ENCODE measurements around the gene RHEB. TPM values are rescaled to one million over a fixed set of nuclear protein-coding genes. Genes with fewer than 3 reads are reported as not detected.
"Not testable (repeated sequence)": the region's sequence is repeated elsewhere in the genome, so short reads cannot be mapped to it uniquely, and the experiment has no call there.

Gene RHEB
- total RNA-seq, 2 donors from 2014 or later, result 119 to 138 TPM

DNA sequence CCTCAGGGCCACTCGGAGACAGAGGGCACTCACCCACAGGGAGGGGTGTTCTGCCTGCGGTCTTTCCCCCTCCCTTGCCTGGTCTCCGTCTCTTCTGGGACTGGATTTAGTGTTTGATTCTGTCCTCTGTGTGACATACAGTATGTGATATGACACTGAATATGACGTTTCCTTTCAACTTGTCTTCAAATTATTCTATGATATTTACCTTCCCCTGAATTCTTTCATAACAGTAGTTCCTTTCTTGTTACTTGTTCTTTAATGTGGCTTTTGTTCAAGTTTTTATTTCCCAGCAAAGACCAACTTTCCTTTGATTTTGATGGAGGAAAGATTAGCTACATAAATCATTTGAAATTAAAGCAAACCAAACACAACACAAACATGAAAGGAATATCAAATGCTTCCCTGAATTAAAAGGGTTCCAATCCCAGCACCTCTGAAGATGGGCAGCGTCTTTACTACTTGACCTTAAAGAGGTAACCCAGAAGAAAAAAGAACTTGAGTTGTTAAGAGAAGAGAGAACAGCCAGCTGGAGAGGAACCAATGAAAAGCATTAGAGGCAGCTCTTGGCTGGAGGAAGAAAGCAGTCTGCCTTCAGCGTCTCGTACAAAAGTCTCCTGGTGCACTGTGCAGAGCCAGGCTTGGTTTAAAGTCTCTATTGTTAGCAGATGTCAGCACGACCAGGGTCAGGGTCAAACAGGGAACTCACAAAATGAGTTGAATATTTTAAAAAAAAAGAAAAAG is 18.3 kb upstream of the RHEB start:
- intact Hi-C loops (cut with DNase I), result no loop called here
- no peak for DNase-seq (ENCODE audit: low spot score)

DNA sequence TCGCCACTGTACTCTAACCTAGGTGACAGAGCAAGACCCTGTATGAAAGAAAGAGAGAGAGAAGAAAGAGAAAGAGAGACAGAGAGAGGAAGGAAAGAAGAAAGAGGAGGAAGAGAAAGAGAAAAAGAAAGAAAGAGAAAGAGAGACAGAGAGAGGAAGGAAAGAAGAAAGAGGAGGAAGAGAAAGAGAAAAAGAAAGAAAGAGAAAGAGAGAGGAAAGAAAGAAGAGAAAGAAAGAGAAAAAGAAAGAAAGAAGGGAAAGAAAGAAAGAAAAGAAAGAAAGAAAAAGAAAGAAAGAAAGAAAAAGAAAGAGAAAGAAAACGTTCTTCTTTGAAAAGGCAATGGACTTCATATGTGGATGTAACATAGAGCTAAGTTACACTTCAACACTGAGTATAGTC is 16.5 kb upstream of the RHEB start:
- intact Hi-C loops (cut with DNase I); DNase-seq (ENCODE audit: low spot score): not testable (repeated sequence)

DNA sequence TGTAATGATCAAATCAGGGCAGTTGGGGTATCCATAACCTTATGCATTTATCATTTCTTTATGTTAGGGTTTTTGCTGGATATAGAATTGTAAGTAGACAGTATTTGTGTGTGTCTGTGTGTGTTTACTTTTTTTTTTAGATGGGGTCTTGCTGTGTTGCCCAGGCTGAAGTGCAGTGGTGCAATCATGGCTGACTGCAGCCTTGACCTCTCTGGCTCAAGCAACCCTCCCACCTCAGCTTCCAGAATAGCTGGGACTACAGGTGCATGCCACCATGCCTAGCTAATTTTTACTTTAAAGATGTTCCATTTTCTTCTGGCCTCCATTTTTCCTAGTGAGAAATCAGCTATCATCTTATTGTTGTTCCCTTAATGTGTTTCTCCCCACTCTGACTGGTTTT is 10.1 kb upstream of the RHEB start:
- DNase-seq (ENCODE audit: low spot score), result no peak
- intact Hi-C loops (cut with DNase I), result no loop called here

DNA sequence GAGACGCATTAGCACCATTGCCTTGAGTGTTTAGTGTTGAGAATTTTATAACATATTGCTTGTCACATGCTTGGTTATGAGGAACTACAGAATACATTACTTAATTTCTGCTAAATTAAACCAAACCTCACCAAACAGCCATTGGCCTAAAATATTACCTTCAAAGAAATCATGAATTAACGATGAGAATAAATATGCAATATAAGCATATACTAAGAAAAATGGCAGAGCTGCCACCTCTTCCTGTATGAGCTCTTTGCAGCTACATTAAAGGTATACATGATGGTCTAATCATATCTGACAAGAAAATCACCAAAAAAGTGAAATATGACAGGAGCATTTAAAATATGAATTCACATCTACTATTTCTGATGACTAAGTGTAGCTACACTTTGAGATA is 5.2 kb upstream of the RHEB start:
- no peak for DNase-seq (ENCODE audit: low spot score)
- intact Hi-C loops (cut with DNase I), result no loop called here

DNA sequence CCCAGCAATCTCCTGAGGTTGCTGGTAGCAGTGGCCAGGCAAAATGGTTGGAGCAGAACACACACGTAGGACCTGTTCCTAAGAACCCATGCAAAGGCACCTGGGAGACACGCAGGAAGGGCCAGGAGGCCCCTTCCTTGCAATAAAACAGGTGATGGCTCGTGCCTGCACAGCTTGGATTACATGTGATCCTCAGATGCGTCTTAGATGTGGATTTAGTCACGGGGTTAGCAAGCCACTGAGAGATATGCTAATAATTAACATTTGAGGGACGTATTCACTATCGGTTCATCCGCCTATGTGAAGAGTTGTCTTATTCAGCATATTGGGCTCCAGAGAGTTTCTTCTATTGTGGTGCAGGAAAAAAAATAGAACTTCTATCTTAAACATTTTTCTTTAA is 4.6 kb upstream of the RHEB start:
- DNase-seq (ENCODE audit: low spot score), result no peak
- intact Hi-C loops (cut with DNase I), result no loop called here

DNA sequence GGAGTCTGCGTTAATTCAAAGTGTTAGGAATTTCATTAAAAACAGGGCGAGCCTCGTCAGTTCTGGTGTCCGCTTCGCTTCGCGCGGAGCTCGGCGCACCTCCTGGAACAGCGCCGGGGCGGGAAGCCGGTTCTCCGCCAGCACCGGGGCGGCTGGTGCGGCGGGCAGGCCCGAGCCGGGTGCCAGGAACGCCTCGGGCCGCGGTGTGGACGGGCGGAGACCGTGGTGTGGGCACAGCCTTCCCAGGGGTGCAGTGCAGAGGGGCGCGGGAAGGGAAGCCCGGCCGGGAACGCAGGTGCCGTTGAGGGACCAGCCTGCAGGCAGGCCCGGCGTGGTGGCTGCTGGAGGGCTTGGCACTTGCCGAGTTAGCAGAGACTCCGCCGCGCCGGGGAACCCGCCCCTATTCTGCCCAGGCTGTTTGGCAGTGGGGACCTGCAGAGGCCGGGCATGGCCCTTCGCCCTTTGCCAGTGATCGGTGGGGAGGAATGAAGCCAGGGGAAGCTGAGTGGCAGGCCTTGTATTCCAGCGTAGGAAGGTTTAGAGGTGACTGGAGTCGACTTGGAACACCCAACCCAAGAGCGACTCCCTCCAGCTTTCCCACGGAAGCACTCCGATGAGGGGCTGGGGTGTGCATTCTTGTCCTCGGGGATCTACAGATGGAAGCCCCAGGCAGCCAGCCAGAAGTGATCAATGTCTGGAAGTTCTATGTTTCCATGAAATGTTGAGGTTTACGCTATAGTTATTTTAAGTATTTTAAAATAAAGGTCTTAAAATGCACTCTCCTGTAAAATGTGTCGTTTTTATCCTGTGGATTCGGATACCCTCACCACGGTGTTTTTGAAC is 945 bp upstream of the RHEB start:
- intact Hi-C loops (cut with DNase I), result no loop called here
- DNase-seq (ENCODE audit: low spot score), result peak; percentile 85

DNA sequence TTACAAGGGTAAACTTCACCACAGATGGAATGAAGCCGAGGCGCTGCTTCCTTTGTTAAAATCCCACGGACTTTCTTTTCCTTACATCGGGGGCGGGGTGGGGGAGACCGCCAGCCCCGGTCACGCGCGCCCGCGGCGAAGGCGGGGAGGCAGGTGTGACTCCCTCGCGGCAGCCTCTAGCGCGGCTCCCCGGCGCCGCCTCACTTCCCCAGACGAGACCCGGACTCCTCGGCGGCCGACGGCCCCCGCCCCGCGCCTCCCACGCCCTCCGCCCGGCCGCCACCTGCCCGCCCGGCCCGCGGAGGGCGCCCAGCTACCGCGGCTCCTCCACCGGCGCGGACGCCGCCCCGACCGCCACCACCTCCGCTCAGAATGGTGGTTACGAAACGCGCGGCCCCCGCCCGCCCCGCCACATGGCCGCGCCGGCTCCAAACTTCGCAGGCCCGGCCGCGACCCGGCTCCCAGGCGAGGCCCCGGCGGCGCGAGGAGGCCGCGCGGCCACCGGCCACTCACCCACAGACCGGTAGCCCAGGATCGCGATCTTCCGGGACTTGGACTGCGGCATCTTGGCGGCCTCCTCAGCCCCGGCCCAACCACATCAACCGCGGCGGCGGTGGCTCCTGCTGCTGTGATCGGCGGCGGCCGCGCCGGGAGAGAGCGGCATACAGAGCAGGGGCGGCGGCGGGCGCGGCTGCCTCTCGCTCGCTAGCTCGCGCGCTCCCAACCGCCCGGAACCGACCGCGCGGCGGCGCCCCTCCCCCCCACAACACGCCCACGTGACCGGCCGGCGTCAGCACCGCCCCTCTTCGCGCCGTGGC is 539 bp downstream of the RHEB start:
- DNase-seq (ENCODE audit: low spot score), result peak; percentile 90
- intact Hi-C loops (cut with DNase I), result loop anchor here in 1 of 2 donors (2.0 kb wide), 1 partner anchor 58 kb away; no protein-coding TSS in a partner anchor

DNA sequence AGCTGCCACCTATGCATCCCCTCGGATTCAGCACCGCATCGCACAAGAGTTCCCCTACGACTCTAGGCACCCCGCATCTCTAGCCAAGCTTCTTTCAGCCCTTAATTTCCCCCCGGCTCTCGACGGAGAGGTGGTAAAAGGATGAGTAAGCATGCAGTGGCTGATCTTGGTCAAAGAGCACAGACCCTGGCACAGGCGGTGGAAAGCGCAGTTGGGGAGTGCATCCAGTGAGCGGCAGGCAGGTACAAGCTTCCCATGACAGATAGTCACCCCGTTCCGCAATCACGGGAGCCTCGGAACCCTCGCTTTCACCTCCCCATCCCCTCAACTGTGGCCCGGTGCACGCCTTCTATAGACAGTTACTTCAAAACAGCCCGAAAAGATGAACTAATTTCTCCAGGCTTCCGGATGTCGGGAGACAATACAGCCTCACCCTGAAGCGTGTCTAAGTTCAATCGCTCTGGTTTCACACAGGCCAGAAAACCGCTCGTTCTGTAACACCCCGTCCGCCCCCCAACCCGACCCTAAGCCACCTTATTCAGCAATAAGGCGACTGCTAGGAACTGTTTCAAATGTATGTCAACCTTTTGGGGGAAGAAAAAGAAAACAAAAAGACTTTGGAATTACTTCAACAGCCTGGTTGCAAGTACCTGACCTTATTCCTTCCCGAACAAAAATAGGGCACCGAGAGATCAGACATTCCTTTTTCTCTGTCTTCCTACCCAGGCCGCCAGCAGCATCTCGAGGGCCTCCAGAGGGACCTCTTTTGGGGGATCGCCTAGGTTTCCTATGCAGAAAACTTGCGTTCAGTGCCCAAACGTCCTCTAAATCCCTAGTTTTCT is 1.4 kb downstream of the RHEB start:
- DNase-seq (ENCODE audit: low spot score), result peak; percentile 89
- intact Hi-C loops (cut with DNase I), result loop anchor here in 1 of 2 donors (2.0 kb wide), 1 partner anchor 58 kb away; no protein-coding TSS in a partner anchor

DNA sequence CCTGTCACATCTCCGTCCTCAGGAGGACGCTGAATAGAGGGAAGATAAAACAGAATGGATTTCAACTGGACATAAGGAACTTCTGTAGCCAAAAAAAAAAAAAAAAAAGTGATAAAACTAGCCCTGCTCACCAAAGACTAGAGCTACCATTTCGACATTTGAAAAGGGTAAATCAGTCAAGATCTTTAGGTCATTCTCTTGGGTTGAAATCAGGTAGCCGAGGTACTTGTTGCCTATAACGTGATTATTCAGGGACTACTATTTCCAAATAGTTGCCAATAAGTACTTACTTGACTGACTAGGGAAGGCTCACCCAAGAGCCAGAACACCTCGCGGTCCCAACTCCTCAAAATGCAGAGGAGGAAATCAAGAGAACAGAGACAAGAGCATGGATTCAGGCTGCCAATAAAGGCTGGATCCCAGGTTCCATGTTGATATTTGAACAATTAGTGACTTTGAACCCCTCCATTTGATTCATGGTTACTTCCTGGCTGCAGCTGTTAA is 2.0 kb downstream of the RHEB start:
- no peak for DNase-seq (ENCODE audit: low spot score)
- intact Hi-C loops (cut with DNase I), result loop anchor here in 1 of 2 donors (2.0 kb wide), 2 partner anchors 33 to 57 kb away; no protein-coding TSS in a partner anchor

DNA sequence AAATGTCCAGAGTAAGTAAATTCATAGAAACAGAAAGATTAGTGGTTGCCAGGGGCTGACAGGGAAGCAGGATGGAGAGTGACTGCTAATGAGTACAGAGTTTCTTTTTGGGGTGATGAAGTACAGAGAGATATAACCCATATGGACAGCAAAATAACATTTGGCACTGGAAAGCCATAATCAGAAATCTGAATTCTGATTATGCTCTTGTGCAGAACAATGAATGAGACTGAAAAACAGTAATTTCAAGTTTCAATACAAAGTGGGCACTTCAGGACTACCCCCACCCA is 4.5 kb downstream of the RHEB start:
- intact Hi-C loops (cut with DNase I), result no loop called here
- no peak for DNase-seq (ENCODE audit: low spot score)

DNA sequence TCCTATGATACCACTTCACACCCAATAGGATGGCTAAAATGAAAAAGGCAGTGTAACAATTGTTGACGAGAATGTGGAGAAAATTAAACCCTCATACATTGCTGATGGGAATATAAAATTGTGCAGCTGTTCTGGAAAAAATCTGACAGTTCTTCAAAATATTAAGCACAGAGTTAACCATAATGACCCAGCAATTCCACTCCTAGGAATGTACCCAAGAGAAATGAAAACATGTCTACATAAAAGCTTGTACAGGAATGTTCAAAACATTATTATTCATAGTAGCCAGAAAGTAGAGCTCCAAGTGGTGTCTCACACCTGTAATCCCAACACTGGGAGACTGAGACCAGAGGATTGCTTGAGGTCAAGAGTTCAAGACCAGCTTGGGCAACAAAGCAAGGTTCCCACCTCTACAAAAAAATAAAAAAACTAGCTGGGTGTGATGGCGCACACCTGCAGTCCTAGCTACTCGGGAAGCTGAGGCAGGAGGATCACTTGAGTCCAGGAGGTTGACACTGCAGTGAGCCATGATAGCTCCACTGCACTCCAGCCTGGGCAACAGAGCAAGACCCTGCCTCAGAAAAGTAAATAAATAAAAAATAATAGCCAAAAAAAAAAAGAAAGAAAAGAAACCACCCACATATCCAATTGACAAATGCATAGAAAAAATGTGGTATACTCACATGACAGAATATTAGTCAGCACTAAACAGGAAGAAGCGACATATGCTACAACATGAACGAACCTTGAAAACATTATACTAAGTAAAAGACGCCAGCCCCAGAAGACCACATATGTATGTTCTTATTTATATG is 5.0 kb downstream of the RHEB start:
- DNase-seq (ENCODE audit: low spot score), result no peak
- intact Hi-C loops (cut with DNase I), result no loop called here

DNA sequence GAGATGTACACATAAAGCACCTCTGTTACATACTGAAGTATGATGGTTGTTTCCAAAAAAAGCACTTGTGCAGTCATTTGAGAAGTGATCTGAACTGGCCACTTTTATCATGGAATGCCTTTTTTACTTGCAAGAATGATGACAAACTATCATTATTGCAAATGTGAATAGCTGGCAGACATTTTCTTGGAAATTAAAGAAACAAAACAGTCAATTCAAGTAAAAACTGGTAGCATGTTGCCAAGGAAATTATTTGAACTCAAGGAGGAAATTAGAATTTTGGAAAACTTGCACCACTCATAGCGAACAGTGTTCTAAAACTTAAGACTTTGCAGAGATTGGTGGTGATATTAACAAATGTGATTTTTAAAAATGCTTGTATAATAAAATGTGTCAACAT is 6.6 kb downstream of the RHEB start:
- intact Hi-C loops (cut with DNase I), result no loop called here
- DNase-seq (ENCODE audit: low spot score), result no peak

DNA sequence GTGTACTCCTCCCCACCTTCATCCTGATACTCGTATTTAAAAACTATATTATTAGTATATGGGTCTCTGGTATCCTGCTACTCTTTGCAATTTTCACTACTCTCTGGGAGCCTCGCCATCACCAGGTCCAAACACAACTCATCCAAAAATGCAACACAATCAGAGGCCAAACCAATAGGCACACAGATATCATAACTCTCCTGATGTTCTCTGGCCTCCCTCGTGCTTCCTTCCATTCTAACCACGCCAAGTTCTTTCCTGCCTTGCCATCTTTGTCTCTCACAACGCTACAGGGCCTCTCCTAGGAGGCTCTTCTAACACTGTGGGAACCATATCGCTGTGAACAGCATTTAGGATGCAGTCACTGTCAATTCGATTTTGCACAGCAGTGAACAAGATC is 7.3 kb downstream of the RHEB start:
- intact Hi-C loops (cut with DNase I), result no loop called here
- DNase-seq (ENCODE audit: low spot score), result no peak

DNA sequence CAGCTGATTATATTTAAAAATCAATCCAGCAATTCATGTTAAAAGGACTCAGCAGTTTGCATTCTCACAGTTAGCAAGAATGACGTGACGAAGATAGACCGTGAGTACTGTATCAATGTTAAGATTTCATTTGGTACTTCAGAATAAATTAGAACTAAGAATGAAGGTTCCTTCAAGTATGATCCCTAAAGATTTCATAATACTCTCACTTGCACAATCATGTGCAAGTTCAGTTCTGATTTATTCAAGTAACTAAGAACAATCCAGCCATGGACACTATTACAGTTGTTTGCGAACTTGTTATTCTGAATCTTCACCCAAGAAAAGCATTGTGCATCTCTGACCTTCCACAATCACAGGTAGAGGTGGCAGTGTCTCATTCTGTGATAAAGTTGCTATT is 7.7 kb downstream of the RHEB start:
- intact Hi-C loops (cut with DNase I), result no loop called here
- no peak for DNase-seq (ENCODE audit: low spot score)

DNA sequence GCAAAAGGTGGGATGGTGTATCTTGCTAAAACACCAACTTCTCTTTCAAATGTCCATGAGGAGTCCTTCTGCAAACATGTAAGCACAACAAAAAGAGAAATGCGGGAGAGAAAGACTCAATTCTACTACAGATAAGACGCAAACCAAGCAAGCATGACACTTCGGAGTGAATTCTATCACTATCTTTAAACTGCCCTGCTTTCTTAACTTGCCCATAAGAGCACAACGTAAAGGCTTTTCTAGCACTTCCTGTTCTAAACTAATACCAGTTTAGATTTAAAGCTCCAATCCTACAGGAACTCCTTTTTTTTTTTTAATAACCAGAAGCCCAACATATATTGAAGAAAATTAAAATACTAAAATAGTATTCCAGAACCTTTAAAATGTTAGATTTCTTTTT is 8.4 kb downstream of the RHEB start:
- no peak for DNase-seq (ENCODE audit: low spot score)
- intact Hi-C loops (cut with DNase I), result no loop called here

DNA sequence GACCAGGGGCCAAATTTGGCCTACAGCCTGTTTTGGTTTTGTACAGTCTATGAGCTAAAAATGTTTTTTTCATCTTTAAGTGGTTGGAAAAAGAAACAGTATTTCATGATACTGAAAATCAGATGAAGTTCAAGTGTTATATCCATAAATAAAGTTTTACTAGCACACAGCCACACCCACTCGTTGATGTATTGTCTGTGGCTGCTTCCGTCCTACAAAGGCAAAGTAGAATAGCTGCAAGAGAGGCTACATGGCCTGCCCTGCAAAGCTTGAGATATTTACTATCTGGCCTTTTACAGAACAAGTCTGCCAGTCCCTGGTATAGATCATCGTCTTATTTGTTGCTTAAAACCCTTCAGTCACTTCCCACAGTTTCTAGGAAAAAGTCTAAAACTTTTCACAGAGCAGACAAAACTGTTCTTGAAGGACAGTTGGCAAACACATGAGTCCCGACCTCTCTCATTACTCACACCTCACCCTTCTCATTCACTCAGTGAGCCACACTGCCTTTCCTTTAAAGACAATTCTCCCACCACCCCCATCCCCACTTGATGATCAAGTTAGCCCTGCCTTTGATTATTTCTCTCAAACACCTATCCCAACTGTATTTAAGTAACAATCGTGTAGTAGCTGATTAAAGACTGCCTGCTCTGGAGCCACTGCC is 9.9 kb downstream of the RHEB start:
- no peak for DNase-seq (ENCODE audit: low spot score)
- intact Hi-C loops (cut with DNase I), result no loop called here

DNA sequence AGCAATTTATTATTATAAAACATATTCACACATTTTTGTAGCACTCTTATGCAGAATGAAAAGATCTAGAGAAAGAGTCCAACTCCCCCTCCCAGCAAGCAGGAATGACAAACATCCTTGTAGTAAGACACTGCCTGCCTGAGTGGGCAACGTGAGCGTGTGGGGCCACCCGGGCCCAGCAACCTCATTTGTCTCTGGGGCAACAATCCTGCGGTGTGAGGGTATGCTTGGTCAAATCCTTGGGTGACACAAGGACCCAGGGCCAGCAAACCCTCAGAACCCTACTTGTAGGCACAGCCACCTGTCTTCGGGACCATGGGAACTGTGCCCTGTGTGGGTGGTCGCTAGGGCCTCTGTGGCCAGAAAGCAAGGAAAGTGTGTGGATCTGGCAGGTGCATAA is 10.7 kb downstream of the RHEB start:
- DNase-seq (ENCODE audit: low spot score), result no peak
- intact Hi-C loops (cut with DNase I), result no loop called here

DNA sequence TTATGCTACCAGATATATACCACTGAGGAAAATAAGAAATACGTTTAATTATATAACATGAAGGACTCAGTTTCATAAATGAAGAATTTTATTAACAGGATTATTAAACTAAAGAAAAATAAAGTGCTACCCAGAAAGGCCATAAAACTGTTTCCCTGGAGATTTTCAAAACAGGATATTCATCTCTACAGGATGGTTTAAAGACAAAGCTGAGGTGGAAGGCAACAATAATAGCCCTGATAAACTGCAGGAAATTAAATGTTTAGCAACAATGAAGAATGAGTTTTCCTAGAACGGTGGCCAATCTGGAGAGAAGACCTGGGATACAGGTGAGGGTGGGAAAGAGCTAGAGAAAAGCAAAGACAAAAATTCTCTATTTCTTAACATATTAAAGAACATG is 11.9 kb downstream of the RHEB start:
- intact Hi-C loops (cut with DNase I), result no loop called here

More for the DNA sequence above, 11.9 kb downstream of the RHEB start:
- DNase-seq (ENCODE audit: low spot score), result no peak
